Kidney (tissue), 14 donors: ENCODE results near the gene RBM12. TPM values are rescaled to one million over a fixed set of nuclear protein-coding genes. Genes with fewer than 3 reads are reported as not detected.

Source experiments
- DNase-seq, 5 donors: peaks; one replicate each; pipeline ENCODE4 v3.0.0-alpha.2; 2013 to 2020
- FAIRE-seq: peaks from 2 replicates; lab custom pipeline; 2012; peaks lifted over from hg19 to GRCh38; lab: Jason Lieb, UNC
- H3K27ac ChIP-seq, 2 donors: one replicate each; pipeline ENCODE4 v1.7.0; 2013; ENCODE audit warnings: low read depth in 2 of 2, low read length in 2 of 2, inconsistent platforms in 1 of 2
- H3K27me3 ChIP-seq: one replicate; pipeline ENCODE4 v1.7.1; 2013; ENCODE audit warnings: low read length, inconsistent platforms; ENCODE audit not compliant: control insufficient read depth, insufficient read depth
- H3K36me3 ChIP-seq, 3 donors: one replicate each; pipeline versions ENCODE4 v1.7.0 to v1.7.1; 2013; ENCODE audit warnings: low read length in 3 of 3, control low read depth in 1 of 3, inconsistent platforms in 1 of 3; ENCODE audit not compliant: insufficient read depth in 3 of 3, control insufficient read depth in 2 of 3
- H3K4me1 ChIP-seq, 3 donors: one replicate each; pipeline versions ENCODE4 v1.7.0 to v1.7.1; 2013; ENCODE audit warnings: low read length in 3 of 3, inconsistent platforms in 1 of 3, low read depth in 1 of 3; ENCODE audit not compliant: control insufficient read depth in 2 of 3, insufficient read depth in 2 of 3
- H3K4me3 ChIP-seq, 3 donors: one replicate each; pipeline versions ENCODE4 v1.7.0 to v1.8.1; 2013; ENCODE audit warnings: low read length in 3 of 3, control low read depth in 1 of 3, inconsistent platforms in 1 of 3
- H3K9ac ChIP-seq, 3 donors: one replicate each; pipeline versions ENCODE4 v1.7.0 to v1.7.1; 2013; ENCODE audit warnings: low read length in 3 of 3, control low read depth in 1 of 3, inconsistent platforms in 1 of 3
- H3K9me3 ChIP-seq, 3 donors: one replicate each; pipeline versions ENCODE4 v1.7.0 to v1.7.1; 2013; ENCODE audit warnings: low read length in 3 of 3, control low read depth in 1 of 3, inconsistent platforms in 1 of 3; ENCODE audit not compliant: control insufficient read depth in 2 of 3, insufficient read depth in 1 of 3
- CTCF ChIP-seq: IDR thresholded peaks from 3 replicates; pipeline ENCODE4 v1.5.1; 2012; ENCODE audit warnings: mild to moderate bottlenecking, moderate library complexity, borderline replicate concordance; ENCODE audit not compliant: insufficient read depth; ENCODE audit errors: extremely low read depth
- intact Hi-C: fragments of 100-400 bp; cut with DNase I; formaldehyde crosslinking; loops from one replicate; pipeline ENCODE4 v1.11.1; 2022
- polyA plus RNA-seq: library from polyadenylated mRNA; stranded (reverse); fragments of 350-450 nt; fragmentation: Illumina TruSeq; extraction: RNeasy Lipid Tissue Mini Kit (QIAGEN cat#74804); gene quantifications from one replicate; pipeline ENCODE4 v1.2.3, GENCODE V29; 2014; ENCODE audit warnings: low read depth, low replicate concordance; ENCODE audit not compliant: insufficient read depth
- total RNA-seq: library from RNA; stranded (reverse); fragmentation: NEBNext Ultra II Directional; extraction: Animal tissue kit (Norgen Biotek cat#: 25700); gene quantifications from one replicate; pipeline ENCODE4 v1.2.1, GENCODE V29; 2021
- donor health status: control.
- donor health status: control.
- donor health status: control.
- donor health status: control.
- donor health status: control.
- donor health status: DM: yes; HTN: yes; CAD: no.
- donor health status: Normal renal cell carcinoma (clear cell type).

The RBM12 gene
- total and polyA plus RNA-seq, 2 donors from 2014 or later, result 11.1 to 101 TPM

DNA sequence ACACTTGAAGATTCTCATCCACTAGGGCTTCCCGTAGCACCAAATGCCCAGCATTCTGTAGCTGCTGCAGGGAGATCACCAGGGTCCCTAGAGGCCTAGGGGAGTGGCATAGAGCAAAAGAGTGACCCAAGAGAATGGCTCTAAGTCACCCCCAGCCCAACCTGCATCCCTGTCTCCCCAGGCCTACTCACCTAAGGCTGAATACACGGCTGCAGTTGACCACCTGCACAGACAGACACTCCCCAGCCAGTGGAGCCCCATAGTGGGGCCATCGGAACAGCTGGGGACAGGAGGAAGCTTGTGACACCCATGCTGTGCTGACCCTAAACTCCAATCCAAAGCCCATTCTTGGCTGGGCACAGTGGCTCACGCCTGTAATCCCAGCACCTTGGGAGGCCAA lies 58.6 kb downstream of the RBM12 start:
- no peaks in the 10 kb centered on the region for H3K9me3 ChIP-seq
- no peak overlapping the region for H3K27ac ChIP-seq
- no peak overlapping the region for H3K4me3 ChIP-seq
- no peaks in the 10 kb centered on the region for H3K36me3 ChIP-seq
- DNase-seq, result peak in 1 of 5 donors; percentile 18
- TF ChIP-seq CTCF, result no peak
- peaks cover 0 to 4% (median 3%) of the 10 kb centered on the region in 3 donors for H3K4me1 ChIP-seq
- H3K27me3 ChIP-seq, result no peaks in the 10 kb centered on the region
- no peak for FAIRE-seq
- H3K9ac ChIP-seq, result no peak overlapping the region
- intact Hi-C loops, result no loop called here

DNA sequence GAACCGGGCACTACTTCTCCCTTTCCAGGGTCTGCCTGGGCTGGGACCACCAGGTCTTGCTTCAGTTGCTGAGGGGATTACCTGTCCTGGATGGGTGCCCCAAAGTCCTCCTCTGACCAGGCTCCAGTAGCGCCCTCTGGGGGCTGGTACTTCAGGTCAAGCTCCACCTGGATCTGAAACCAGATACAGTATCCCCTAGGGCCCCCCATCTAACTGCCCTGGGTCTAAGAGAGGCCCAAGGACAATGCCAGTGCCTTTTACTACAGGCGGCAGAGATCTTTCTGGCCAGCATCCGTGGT lies 60.3 kb downstream of the RBM12 start:
- Histone ChIP-seq H3K9me3 (no peaks in the 10 kb centered on the region), H3K27ac (peak overlapping the region in 1 of 2 donors; percentile 34), H3K4me3 (no peak overlapping the region), H3K9ac (no peak overlapping the region), H3K27me3 (no peaks in the 10 kb centered on the region), H3K4me1 (peaks cover 0 to 4% (median 4%) of the 10 kb centered on the region in 3 donors), H3K36me3 (no peaks in the 10 kb centered on the region)
- TF ChIP-seq CTCF, result peak; percentile 5
- intact Hi-C loops, result no loop called here
- DNase-seq (peak in 1 of 5 donors; percentile 51), FAIRE-seq (no peak)

- Histone ChIP-seq H3K4me3 (no peak overlapping the region), H3K9ac (no peak overlapping the region), H3K27ac (peak overlapping the region; percentile 21 to 34), H3K9me3 (no peaks in the 10 kb centered on the region), H3K36me3 (no peaks in the 10 kb centered on the region), H3K27me3 (no peaks in the 10 kb centered on the region), H3K4me1 (peaks cover 0 to 4% (median 4%) of the 10 kb centered on the region in 3 donors)
- TF ChIP-seq CTCF, result no peak
- intact Hi-C loops, result no loop called here
- no peak for FAIRE-seq
- peak in 4 of 5 donors; percentile 23 to 80 (median 62) for DNase-seq
These were observed 60.8 kb downstream of the RBM12 start for GRCh38 chr20:35603695-35604448.
